Stimulated activated CD8-positive, alpha-beta memory T cell treated with anti-CD3 and anti-CD28 coated beads, Interleukin-15, amount 100 ng/mL, for 48 hours (primary cell): ENCODE results near the gene ALLC.

ENCODE experiments used
- DNase-seq, 2 donors: peaks; one replicate each; pipeline ENCODE4 v3.0.0-alpha.2; 2020; ENCODE audit warnings: low read depth in 2 of 2

Gene ALLC

DNA sequence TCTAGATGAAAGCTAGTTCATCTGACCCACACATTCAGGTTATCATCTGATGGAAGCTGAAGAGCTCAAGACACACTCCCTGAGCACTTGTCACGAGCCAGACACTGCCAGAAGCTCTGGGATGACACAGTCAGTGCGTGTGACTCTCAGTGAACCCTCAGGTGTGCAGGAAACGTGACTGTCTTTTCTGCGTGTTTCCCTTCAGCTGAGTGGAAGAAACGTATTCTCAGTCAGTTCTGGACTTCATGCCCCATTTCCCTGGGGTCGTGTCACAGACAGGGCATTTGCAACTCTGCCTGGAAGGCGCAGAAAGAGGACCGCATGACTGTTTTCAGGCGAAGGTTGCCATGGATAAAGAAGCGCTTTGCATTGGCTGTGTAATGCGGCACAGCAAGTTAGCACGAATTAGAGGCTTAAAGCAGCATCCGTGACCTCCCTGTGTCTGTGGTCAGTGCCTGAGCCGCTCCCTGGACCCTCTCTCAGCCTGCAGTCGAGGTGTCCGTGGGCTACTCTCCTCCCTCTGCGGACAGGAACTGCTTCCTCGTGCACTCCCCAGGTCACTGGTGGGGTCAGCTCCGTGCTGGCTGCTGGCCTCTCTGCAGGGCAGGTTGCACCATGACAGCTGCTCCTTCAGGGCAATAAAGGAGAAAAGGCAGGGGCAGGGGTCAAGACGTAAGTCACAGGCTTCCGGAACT is 3.3 kb upstream of the ALLC start:
- no peak for DNase-seq

DNA sequence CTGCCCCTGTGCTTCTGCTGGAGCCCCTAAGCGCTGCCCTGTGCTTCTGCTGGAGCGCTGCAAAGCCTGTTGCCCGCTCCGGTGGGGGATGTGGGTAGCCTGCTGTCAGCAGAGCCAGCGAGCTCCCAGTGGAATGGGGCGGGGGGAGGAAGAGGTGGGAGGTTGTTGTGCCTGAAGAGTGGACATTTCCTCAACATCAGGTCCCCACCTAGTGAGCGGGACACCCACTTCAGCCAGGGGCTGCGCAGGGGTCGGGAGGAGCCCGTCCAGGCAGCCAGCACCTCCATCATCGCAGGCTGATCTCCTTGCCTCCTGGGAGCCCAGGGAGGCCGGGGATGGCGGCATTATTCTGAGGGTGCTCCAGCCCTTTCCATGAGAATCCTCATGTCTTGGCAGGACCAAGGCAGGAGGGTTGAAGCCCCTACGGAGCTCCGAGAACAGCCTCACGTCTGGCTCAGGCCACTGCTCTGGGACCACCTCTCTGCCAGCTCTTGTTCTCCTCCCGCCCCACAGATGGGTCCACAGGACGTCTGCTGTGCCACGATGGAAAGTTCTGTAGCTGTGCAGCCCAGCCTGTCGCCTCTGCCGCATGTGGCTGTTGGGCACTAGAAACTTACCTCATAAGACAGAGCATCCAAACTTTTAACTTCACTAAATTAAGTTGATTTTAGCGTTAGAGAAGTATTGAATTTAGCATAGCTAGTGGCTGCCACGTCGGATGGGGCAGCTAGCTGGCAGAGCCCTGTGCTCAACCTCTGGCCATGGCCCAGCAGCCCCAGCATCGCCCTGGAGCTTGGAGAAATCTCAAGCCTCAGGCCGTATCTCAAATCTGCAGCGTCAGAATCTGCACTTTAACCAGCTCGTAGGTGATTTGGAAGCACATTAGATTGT is 1.9 kb upstream of the ALLC start:
- no peak for DNase-seq

DNA sequence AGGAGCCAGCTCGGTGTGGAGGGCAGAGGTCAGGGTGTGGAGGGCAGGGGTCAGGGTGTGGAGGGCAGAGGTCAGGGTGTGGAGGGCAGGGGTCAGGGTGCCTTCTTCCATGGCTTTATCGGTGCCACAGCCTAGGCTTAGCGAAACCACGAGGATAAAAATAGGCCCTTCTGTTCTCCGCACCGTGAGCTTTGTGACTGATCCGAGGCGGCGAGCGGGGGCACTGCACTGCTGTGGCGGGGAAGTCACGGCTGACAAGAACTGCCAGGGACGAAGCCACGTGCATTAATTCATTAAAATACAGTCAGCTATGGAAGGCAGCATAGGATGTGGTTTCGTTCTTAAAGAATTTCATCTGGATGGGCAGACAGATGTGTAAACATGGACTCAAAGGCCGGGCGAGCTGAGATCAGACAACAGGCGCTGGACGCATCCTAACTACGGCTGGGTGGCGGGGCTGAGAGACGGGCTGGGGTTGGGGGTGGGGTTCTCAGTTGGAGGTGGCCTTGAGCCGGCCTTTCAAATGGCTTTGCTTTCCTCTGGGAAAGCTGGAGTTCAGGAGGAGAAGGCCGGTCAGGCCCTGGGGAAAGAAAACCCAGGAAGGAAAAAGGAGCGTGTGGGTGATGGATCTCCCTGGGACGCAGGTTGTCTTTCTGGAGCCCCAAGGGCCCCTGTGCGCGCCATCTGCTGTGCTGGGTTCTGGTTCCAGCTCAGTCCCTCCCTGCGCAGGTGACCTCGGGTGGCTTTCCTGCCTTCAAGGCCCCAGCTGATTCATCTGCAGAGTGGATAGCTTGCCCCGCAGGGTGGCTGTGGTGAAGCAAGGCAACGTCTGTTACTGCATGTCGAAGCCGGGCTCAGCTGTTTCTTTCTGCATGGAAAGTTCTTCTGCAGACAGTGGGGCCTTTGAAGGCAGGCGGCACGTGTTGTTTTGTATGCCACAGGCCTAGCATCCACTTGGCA is 958 bp upstream of the ALLC start:
- no peak for DNase-seq

DNA sequence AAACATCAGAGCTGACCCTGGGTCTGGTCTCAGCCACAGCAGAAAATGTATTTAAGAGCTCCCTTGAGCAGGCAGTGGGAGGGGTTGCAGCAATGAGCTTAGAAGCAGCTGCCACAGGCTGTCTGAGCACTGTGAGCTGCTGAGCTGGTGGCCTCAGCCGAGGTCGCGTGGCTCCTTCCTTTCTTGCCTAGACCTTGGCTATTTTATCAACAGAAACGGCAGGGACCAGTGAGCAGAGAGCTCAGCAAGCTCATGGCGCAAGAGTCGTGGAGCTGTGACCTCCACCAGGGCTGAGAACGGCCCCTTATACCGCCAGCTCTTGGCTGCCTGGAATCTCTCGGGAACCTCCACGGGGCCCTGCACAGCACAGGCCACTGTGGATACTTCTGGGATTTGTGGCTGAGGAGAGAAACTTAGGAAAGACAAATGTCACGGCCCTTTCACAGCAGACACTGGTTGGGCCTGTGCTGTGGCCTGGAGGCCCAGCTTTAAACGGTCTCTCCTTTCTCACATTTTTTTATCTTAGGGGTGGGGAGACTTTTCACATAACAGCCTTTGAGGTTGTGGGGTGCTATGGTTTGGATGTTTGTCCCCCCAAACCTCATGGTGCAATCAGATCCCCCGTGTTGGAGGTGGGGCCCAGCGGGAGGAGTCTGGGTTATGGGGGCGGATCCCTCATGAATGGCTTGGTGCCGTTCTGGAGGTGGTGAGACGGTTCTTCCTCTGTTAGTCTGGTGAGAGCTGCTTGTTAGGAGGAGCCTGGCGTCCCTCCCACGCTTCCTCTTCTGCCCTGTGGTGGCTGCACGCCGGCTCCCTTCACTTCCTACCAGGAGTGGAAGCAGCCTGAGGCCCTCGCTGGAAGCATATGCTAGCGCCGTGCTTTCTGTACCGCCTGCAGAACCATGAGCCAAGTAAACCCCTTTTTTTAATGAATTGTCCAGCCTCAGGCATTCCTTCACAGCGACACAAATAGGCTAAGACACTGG is 1.7 kb downstream of the ALLC start:
- no peak for DNase-seq

DNA sequence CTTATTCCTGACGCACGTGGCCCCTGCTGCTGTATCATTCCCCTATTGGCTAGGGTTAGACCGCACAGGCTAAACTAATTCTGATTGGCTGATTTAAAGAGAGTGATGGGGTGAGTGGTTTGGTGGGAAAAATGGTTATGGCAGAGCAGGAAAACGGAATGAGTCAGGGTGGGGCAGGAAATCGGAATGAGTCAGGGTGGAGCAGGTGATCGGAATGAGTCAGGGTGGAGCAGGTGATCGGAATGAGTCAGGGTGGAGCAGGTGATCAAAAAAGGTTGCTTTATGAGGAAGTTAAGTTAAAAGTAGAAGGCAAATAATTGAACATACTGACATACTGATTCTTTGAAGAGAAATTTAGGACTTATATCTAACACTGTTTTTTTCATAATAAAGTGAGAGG is 2.6 kb downstream of the ALLC start:
- DNase-seq: peak in 1 of 2 donors; percentile 8

DNA sequence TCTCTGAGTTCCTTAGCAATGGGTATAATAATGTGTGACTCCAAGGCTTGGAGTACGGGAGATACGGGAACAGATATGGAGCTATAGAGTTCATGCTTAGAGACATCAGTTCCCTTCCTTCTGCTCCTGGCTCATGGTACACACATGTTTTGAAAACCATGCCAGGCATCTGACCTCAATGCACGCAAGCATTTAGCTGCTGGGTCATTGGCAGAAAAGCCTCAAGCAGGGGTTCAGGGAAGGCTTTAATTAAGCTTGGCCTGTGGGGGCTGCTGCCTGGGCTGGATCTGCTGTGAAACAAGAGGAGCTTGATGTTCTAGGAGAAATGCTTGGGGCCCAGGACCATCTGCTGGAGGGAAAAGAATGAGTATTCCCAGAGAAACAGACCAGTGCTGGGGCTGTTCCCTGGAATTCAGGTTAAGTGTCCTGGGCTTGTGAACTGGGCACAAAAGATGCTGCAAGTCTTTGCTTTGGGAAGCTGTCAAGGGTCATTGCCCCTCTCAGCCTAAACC is 3.2 kb downstream of the ALLC start:
- no peak for DNase-seq

DNA sequence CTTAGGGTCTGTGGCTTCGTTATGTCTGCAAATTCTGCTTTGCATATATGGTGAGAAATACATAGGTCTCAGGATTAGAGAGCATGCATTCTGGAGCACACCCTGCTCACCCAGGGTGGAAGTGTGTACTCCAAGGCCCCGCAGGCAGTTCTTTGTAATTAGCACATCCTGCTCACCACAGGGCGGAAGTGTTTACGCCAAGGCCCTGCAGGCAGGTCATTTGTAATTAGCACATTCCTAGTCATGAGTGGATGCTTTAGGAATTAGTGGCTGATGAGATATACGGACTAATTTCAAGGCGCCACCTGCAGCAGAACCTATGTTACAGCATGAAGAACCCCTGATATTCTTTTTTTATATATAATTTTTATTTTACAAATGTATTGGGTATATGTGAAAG is 4.2 kb downstream of the ALLC start:
- no peak for DNase-seq

DNA sequence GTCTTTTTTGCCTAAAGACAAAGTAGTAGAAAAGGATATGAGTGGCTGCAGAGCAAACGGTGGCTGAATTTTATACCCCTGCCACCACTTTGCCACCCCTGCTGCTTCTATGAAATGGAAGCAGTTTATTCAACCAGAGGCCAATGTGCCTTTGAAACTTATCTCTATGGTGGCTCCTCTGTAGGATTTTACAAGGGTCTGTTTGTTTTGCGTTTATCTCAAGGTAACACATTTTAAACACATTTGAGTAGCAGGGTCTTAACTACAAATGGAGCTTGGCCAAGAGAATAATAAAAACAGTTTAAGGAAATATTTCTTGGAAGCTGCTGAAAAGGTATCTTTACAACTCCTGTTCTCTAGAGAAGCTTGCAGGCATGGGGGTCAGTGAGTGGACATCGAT is 6.1 kb downstream of the ALLC start:
- DNase-seq: no peak

DNA sequence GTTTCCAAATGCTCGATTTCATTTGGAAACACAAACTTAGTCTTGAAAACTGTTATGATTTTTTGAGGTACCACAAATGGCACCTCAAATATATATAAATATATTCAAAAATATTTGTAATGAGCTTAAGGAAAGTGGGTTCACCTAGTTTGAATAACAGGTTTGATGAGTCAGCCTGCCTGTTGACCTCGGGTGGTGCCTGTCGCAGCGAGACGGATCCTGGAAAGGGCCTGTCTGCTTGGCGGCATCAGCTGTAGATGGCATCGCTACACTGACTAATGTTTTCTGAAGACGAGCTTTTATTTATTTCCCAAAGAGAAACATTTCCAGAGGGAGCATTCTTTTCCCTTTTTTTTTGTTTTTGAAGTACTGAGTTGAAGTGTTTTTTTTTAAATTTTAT is 6.9 kb downstream of the ALLC start:
- DNase-seq: no peak

DNA sequence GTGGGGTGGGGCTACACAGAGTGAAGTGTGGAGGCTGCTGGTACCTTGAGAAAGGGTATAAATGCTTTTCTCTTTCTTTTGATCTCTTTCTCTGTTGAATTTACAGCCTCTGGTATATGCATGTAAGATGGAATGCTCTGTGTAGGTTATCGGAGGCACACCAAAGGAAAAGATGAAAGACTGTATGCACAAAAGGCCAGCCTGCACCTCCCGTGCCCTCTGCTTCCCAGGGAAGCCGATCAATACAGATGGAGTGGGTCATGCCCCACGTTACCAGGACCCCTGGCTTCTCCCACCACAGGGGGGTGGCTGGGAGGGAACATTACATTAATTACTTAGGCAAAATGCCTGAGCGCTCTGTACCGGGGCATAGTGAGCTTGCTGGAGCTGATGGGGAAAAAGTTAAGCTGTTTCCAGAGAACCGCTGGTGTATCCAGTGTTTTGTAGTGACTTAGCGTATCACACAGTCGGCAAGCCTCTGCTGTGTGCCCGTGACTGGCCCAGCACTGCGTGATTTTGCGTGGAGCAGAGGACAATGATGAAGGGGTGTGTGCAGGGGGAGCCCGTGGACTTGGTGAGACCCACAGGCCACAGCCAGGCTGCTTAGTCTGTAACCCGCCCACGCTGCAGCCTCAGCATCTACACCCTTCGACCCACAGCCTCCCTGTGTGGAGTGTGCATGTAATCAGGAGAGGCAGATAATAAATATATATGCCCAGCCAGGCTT is 8.0 kb downstream of the ALLC start:
- DNase-seq: no peak

DNA sequence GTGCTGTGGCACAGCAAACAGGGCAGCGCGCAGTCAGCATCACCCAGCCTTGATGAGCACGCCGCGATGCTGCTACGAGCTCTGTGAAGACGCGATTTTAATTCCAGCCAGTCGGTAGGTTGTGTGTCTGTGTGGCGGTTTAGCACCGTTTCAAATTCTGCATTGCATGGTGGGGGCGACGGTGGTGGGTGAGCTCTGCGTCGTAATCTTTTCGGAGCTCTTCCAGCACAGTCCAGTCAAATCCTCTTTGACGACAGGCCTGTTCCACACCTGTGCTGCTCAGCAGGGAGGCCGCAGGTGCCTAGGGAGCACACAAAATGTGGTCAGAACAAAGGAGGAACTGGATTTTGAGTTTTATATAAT is 8.6 kb downstream of the ALLC start:
- DNase-seq: no peak

DNA sequence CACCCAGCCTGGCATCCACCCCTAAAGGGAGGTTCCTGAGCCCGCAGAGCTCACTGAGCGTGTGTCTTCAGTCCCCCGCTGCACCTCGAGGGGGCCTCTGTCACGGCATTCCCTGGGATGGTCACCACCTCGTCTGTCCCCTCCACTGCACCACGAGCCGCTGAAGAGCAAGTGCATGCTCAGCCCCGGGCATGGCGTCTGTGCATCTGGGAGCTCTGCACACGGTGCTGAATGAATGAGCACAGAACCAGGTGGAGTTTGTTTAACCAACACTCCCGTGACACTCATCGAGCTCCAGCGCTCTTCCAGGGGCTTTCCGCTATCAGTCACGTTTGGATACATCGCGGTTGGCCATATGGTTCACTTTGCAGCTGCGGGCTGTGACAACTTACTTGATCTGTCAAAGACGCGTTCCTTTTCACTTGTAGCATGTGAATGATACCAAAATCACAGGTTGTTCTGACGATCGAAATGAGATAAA is 9.2 kb downstream of the ALLC start:
- no peak for DNase-seq

DNA sequence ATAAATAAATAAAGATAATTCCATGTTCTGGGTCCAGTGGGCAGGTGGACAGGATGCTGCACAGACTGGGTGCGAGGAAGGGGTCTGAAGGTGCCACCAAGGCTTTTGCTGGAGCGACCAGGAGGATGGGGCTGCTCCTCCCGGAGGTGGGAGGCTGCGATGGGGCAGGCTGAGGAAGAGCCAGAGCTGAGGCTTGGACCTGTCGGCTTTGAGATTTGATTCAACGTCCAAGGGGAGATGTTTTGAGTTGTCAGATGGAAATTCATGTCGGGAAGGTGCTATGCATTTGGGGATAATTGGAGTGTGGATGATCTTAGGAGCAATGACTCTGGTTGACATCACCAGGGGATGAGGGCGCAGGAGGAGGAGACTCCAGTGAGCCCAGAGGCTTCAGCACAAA is 11.7 kb downstream of the ALLC start:
- DNase-seq: no peak

DNA sequence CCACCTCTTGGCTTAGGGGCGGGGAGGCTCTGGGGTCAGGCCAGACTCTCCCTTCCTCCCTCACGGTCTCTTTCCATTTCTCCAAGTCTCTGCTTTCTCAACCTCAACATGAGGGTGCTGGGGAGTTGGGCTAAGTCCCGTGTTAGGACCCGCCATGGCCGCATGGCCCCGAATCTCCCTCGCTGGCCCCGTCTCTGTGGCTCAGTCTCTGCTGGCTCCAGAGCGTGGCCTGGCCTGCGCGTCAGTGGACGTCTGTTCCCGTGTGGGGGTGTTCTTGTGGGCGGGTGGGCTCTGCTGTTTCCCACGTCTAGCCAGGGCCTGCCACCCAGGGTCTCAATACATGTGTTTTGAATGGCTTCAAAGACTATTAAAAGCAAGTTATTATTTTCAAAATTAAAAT is 12.4 kb downstream of the ALLC start:
- no peak for DNase-seq

DNA sequence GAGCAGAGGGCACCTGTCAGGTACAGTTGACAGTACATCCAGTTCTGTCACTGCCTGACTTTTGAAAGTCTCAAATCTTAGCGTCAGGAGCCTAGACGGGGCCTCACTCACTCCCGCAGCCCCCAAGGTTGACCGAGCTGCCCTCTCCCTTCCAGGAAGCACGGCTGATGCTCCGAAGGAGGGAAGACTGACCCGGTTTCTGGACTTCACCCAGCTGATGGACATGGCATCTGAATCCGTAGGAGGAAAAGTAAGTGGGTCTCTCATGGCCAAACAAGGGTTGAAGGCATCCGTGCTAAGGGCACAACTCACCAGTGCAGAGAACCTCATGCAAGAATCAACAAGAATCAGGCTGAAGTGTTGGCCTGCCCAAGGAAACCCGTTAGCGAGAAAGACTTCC is 12.9 kb downstream of the ALLC start:
- DNase-seq: no peak

DNA sequence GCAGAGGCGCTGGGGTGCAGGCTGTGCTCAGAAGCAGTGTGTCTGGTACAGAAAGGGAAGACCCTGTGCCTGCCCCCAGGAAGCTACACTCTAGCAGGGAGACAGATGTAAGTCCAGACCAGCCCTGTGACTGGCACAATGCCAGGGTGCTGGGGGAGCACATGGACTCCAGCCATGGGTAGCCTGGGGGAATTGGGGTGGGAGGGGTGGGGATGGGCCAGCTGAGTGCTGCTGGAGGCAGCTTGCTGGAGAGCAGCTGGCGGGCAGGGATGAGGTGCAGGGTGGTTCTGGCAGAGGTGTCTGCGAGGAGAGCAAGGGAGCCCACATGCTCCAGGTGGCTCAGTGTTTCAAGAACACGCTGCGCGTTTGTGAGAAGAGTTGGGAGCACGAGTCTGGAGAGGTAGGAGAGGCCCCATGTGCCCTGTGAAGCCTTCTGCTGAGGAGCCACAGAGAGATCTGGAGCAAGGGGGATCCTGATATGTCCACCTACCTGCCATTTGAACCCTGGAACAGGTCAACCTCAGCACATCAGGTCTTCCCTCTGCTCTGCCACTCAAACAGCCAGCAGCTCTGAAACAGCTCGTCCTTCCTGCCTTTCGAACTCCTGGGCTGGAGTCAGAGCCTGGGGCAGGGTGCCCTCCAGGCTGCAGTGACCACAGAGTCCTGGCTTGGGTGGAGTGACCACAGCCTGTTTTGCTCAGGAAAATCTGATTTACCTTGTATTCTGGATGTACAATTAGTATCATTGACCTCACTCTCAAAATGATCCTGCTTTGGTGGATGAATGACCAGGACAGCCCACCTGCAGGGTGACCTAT is 15.1 kb downstream of the ALLC start:
- DNase-seq: no peak

DNA sequence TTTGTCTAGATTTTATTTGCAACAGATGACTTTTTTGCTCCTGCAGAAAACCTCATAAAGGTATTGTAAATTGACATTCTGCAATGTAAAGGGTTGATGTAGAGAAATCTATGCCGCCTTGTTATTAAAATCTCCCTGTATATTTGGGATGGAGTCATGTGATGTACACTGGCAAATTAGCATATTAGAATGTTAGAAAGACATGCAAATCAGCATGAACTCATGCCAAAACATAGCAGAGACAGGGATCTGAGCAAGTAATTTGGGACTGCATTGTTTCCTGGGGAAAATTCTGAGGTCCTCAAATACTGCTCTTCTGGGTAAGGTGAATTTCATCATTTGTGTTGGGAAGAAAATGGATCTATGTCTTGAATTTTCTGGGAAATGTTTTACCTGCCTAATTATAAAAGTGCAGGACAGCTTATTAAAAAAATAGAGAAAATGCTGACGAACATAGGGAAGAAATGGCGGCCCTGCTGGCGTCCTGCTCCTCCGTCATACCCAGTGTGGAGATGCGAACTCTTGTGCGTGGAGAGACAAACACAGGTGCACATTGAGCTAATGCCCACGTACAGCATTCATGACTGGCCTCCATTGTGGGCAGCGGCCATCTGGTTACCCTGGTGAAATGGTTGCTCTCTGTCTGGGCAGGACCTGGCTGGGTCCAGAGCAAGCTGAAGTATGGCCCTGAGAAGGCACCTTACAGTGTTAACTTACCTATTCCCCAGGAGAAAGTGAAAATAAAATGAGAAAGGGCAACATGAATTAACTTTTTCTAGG is 16.3 kb downstream of the ALLC start:
- no peak for DNase-seq

DNA sequence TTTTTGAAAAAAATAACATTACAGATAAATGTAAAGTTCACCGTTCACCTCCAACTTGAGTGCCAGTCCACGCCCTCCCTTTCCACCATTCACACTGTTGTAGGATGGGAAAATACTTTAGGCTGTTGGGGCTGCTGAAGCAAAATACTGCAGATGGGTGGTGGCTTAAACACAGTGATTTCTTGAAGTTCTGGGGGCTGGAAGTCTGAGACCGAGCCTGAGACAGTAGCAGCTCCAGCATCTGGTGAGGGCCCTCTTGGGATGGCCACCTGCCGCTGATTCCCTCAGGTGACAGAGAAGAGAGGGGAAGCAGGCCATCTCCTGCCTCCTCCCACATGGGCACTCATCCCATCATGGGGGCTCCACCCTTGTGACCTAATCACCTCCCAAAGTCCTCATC is 17.7 kb downstream of the ALLC start:
- no peak for DNase-seq
